Hematopoietic multipotent progenitor cell (in vitro differentiated cells): Measurements from ENCODE around the gene HNRNPR. TPM values are rescaled to one million over a fixed set of nuclear protein-coding genes. Genes with fewer than 3 reads are reported as not detected.

Experiments used
- DNase-seq, 3 donors: peaks; one replicate each; pipeline ENCODE4 v3.0.0-alpha.2; 2011 to 2015; ENCODE audit warnings: low read depth in 2 of 3, low spot score in 2 of 3
- total RNA-seq: library from RNA; depleted of rRNA; stranded (reverse); fragments of >200 nt; gene quantifications from one replicate; pipeline ENCODE4 v1.2.3, GENCODE V29; 2012

The HNRNPR gene
- total RNA-seq, 1 donor: 37.4 TPM

DNA sequence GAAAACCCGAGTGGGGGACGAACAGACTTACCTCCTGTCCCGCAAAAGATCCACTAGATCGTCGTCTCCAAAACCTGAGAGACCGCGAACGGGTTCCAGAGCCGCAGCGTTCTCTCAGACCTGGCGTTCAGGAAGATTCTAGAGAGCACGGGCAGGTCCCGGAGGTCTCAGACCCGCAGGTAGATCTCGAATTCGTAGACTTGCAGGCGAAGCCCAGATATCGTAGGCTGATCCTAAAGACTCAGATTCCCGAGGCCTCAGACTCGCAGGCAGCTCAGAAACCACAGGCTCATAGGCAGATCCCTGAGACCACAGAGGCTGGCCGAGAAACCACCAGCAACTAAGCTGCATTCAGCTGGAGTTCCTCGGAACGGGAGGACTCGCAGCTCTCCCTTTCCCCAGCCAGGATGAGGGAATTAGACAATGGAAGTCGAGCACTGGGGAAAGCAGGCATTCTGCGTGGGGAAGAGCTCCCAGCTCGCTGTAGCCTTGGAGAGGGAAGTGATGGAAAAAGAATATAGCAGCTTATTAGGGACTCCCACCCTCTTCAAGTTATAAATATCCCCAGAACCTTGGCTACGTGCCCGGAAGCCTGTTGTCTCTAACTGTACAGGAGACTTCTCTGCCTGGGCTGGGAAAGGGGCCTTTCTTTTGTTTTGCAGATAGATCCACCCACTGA is 25.4 kb upstream of the HNRNPR start, which contains the start of gene ZNF436:
TSS of gene ZNF436 (minus strand) at position 502 of the 679 bp plus-strand sequence. CDS start 1,831 bp downstream, outside the sequence.
- peak in 2 of 3 donors; percentile 73 to 83 for DNase-seq

DNA sequence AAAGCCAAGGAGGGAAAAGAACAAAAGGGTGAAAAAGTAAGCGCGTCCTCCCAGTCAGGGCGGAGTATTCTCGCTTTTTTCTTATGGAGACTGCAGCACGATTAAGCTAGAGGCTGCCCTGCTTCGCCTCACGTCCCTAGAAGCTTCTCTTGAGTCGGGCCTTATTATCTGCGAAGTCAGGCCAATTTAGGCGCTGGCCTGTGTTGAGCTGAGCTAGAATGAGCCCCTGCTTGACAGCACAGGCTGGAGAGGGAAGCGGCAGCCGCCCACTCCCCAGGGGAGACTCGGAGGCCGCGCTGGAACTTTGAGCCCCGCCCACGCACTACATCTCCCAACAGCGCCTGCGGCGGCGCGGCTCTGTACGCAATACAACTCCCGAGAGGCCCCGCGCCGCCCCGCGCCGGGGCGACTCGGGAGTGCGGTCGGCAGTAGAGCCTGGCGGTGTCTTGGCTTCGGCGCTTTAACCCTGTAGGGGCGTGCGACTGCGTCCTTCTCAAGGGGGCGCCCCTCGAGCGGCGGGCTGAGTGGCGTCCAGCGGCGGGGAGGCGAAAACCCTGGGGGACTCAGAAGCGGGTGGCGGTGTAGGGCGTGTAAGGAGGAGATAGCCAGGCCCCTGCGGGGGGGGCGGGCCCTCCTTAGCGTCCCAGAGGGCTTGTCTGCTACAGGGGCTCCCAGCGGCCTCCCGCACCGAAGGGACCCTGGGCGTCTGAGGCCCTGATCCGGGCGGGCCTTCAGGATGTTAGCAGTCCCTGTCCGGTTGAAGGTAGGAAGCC is 24.7 kb upstream of the HNRNPR start:
- peak; percentile 70 to 95 (median 94) for DNase-seq

DNA sequence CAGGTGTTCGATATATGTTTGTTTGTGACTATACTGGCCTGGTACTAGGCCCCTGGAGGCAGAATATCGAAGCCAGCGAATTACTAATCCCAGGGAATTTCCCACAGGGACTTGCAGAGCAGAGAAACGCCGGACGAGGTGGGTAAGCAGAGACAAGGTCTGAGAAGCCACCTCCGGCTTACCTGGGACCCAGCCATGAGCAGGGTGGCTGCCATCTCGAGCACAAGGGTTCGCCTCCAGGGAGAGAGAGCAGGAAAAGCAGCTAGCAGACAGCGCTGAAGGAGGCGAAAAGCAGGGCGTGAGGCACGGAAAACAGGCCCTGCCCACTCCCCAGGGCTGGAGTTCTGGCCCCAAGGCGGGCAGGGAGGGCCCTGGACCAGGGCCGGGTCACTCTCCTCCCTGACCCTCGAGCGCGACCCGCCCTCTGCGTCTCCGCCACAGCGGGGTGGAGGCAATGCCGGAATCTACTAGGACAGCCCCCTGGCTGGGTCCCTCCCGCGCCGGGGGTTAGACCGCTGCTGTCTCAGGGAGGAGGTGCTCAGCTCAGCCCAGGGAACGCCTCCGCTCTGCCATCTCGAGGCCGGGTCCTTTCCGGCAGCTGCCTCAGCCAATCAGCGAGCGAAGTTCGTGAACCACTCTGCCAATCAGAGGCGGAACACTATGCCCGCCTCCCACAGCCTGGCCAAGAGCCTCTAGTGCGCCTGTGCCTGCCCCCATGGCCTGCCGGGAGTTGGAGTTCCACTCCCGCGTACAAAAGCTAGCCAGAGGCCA is 23.9 kb upstream of the HNRNPR start:
- DNase-seq: peak; percentile 86 to 99 (median 99)

DNA sequence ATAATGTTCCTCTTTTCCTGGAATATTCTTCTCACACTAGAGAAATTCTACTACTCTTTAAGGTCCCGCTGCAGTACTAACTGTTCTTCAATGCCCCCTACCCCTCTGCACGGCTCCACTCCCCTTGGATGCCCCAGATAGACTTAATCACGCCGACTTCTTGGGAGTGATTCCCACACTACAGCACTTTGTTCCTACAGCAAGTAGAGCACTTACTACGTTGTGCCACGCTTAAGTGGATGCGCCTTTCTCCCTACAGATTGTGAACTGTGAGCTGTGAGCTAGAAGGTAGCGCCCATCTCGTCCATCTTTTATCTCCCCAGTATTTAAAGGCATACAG is 23.3 kb upstream of the HNRNPR start:
- DNase-seq: no peak

DNA sequence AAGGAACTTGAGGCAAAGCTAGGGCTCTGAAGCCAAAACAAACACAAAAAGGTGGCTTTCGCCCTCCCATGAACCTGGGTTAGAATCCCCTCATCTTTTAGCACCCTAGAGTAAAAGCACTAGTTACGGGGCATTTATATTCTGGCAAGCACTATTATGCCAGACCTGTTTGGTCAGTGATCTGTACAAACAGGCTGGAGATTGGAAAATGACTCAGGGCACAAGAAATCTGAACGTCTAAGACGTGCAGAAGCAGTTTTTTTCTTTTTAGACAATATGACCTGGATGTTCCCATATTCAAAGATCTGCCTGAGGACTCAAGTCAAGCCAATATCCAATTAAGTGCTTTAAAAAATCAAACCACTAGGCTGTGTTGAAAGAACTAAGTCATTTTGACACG is 22.5 kb upstream of the HNRNPR start:
- no peak for DNase-seq

DNA sequence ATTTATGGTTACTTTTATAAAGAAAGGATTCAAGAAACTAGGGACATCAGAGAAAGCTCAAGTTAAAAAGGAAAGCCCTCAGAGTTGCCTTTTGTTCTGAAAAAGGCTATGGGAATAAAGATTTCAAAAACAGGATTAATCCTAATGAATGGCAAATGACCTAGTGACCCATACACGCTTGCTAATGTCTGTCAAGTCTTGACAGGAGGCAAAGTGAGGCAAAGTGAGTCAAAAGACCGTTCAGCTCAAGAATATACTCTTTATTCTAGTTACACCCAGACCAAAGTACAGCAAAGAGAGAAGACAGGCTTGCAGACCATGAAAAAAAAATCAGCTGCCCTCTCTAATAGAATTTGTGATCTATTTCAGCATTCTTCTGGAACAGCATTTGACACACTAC is 22.1 kb upstream of the HNRNPR start:
- no peak for DNase-seq

DNA sequence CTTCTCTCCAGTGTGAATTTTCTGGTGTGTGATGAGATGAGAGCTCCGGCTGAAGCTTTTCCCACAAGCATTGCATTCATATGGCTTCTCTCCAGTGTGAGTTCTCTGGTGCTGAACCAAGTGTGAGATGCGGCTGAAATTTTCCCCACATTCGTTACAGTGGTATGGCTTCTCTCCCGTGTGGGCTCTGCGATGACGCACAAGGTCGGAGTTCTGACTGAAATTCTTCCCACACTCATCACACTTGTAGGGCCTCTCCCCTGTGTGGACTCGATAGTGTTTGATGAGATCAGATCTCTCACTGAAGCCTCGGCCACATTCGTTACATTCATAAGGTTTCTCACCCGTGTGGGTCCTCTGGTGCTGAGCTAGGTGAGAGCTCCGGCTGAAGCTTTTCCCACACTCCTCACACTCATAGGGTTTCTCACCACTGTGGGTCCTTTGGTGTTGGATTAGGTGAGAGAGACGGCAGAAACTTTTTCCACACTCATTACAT is 18.2 kb upstream of the HNRNPR start:
- DNase-seq: peak in 1 of 3 donors; percentile 32

DNA sequence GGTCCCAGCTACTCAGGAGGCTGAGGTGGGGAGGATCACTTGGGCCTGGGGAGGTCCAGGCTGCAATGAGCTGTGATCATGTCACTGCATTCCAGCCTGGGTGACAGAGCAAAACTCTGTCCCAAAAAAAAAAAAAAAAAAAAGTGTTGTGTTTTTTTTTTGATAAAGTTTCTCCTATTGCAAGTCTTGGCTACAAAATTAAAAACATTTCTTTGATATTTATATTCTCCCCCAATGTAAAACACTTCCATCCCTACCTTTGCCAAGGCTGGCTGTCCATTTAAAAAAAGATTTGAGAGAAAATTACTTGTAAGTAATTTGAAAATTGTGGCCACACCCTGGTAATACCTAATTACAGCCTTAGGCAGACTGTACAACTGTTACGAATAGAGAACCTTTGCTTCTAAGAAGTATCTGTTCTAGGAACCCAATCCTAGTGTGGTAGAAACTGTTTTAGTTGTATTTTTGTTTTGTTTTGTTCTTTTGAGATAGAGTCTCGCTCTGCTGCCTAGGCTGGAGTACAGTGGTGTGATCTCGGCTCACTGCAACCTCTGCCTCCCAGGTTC is 14.3 kb upstream of the HNRNPR start:
- DNase-seq: no peak

DNA sequence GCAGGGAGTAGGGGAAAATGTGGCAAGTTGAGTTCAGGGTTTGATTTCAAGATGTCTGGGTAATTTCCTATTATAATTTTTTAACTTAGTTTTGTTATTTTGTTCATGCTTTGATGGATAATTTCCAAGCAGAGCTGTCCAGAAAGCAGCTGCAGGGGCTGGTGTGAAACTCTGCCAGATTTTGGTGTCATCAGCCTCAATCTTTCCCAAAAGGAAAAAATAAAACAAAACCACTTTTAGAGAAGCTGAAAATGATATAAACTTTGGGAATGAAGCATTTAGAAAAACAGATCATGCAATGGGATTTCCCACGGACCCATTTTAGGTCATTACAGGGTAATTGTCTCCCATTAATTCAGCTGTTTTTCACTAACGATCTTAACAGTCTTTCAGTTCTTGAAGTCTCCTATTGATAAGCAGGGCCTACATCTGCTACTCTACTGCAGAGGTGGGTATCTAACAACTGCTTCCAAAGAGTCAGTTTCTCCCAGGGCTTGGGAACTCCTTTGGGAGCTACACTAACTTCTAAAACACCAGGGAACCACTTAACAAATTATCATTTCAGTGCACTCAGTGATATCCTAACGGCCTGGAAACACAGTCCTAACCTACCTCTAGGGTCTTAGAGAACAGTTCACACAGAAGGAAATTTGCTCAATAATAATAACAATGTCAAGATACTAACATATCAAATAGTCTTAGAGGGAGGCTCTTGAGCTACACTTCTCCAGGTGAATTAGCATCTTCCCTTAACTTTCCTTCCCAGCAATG is 13.2 kb upstream of the HNRNPR start:
- no peak for DNase-seq

DNA sequence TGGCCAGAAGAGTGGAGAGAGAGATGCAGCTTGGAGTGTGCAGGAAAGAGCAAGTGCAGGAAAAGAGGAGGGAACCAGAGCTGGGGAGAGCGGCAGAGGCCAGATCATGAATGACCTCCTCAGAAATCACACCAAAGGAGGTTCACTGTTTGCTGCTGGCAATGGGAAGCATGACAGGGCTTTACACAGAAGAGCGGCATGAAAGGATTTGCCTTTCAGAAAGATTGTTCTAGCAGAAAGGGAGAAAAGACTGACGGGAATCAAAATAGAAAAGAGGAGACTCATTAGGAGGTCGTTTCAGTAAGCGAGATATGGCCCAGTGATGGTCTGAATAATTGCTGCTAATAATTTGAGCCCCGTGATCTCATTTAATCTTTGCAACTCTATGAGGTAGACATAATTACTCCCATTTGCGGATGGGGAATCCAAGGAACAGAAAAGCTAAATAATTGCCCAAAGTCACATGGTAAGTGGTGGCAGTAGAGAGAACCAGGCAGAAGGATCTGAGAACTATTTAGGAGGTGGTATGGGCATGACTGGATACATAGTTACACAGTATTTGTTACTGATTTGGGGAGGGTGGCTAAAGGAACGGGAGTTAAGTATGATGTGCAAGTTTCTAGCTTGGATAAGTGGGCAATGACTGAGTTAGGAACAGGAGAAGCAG is 12.5 kb upstream of the HNRNPR start:
- DNase-seq: no peak

DNA sequence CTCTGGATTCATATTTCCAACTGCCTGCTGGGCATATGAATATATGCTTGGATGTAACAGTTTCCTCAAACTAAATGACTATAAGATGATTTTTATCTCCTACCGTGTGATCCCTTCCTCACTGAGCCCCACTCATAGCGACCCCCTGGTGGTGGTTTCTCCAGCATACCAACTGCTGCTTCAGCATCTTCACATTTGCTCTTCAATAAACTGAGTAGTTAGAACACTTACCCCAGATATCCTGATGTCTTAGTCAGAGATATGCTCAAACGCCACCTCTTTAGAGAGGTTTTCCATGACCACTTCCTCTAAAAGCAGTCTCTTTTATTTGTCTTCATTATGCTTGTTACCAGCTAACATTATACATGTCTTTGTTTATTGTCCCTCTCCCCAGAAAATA is 10.2 kb upstream of the HNRNPR start:
- peak in 2 of 3 donors; percentile 22 to 56 for DNase-seq

DNA sequence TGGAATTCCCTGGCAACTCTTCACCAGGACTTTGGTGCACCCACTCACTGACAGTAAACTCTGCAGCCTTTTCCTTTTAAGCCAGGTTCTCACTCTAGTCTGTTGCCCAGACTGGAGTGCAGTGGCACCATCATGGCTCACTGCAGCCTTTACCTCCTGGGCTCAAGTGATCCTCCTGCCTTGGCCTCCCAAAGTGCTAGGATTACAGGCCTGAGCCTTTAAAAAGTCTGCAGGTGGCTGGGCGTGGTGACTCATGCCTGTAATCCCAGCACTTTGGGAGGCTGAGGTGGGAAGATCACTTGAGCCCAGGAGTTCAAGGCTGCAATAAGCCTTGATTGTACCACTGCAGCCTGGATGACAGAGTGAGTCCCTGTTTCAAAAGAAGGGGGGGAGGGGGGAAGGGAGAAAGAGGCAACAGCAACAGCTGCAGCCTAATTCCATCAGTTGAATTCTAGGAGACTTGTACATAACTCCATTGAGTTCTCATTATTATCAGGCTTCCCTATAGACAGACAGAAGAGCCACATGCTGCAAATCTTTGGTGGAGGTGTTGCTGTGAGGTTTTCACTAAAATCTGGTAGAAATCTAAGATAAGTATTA is 8.1 kb upstream of the HNRNPR start:
- no peak for DNase-seq

DNA sequence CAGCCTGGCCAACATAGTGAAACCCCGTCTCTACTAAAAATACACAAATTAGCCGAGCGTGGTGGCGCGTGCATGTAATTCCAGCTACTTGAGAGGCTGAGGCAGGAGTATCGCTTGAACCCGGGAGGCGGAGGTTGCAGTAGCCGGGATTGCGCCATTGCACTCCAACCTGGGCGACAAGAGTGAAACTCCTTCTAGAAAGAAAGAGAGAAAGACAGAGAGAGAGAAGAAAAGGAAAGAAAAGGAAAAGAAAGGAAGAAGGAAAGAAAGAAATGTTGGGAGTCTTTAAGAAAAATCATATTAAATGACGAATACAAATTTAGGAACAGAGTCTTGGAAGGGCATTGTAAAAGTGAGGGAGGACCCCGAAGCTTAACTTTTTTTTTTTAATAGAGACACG is 1.8 kb upstream of the HNRNPR start:
- no peak for DNase-seq

DNA sequence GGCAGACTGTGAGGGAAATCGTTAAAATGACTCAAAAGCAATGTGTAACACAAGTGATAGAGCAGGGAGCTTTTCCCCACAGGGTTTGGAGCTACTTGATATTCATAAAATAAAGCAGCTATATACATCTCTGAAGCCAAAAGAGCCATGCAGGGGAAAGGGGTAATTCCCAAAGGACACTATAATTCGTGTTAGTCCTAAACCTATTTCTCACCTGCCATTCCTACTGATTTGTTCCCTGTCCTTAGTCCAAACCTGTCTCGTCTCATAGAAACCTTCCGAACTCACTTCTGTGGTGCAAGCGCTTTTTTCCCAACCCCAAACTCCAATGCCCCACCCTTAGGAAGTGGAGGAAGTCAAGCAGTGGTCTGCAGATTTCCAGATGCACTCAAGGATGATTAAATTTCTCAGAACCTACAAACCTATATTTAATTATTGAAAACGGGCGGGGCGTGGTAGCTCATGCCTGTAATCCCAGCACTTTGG is 946 bp upstream of the HNRNPR start:
- DNase-seq: no peak

DNA sequence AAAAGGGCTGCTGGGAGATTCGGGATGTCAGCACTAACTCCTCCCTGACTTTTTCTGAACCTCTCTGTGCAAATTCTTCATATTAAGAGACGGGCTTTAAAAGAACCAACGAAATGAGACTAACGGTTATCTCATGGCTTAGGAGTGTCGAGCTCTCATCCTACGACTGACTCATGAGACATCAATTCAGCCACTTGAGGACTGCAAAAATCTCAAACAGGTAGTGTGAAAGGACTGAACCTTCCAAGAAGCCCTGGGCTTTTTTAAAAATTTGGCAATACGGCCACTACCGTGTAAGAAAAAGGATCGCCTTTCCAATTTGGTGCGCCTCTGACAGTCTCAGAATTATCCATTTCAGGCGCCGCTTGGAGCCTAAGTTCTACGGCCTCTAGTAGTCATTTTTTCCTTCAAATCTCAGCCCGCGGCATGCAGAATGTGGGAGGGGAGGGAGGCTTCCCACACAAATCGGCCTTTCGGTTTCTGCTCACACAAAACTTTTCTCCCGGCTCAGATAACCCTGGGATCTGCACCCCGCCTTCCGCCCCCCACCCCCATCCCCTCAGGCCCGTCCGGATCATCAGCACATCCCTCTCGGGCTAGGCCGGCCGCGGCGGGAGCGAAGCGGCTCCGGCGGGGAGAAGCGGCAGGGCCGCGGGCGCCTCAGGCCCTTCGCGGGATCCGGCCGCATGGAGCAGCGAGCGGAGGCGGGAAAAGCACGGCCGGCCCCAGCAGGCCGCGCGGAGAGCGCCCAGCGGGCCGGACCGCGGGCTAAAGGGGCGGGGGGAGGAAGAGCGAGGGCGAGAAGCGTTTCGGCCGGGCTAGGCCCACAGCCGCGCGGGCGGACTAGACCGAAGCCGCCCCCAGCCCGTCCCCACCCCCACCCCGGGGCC is 618 bp downstream of the HNRNPR start:
- peak in 1 of 3 donors; percentile 39 for DNase-seq

DNA sequence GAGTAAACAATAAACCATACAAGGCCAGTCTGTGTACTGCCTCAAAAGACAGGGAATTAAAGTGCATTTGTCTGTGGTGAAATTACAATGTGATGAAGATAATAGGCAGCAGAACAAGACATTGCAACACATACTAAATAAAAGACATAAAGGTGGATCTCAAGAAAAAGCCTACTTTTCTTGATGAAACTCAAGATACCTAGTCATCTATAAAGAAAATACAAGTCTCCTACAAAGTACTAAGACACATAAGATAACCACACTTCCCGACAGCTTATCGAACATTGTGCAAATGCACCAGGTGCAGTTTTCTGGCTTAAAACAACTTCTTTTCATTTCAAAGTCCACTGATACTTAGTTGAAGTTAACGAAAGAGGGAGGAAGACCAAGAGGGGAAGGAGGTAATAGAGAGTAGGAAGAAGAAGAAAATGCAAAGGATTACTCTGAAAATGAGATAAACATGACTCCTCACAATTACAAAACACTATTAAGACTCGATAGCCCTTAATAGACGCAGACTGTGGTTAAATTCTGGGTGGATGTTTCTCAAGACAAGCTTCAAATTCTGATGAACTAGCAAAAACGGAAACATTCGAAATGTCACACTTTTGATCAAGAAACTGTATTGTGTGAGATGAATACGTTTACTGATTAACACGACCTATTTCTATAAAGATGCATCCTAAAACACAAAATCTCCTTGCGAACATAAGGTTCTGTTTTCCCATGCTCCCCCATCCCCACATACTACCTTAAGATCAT is 2.0 kb downstream of the HNRNPR start:
- no peak for DNase-seq

DNA sequence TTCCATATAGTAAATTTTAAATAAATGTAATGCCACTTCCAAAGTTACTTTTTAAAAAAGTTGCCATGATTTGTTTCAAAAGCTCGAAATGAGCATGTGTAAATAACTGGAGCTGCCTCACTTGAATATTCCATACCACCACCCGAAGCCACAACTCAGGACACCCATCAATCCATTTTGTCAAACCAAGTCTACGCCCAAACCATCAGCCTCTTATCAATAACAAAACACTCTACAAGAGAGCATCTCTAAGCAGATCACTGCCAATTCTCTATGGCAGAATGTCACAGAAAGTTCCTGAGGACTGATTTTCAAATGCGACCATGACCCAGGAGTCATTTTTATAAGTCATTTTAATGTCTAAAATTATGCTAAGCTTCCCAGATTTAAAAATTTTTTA is 4.5 kb downstream of the HNRNPR start:
- DNase-seq: no peak
